Peyer's patch (tissue), 4 donors: ENCODE data around the gene TENT5D. TPM values are rescaled to one million over a fixed set of nuclear protein-coding genes. Genes with fewer than 3 reads are reported as not detected.
"Not testable (repeated sequence)": the region's sequence is repeated elsewhere in the genome, so short reads cannot be mapped to it uniquely, and the experiment has no call there.

Source experiments
- DNase-seq, 3 donors: peaks; one replicate each; pipeline ENCODE4 v3.0.0-alpha.2; 2017 to 2019
- H3K27ac ChIP-seq, 4 donors: fragments of 200-600 bp; sonication (generic); one replicate each; pipeline ENCODE4 v1.5.1; 2016 to 2019
- H3K27me3 ChIP-seq, 2 donors: fragments of 200-600 bp; sonication (generic); one replicate each; pipeline ENCODE4 v1.5.1; 2019
- H3K36me3 ChIP-seq, 3 donors: fragments of 200-600 bp; sonication (generic); one replicate each; pipeline ENCODE4 v1.5.1; 2016 to 2019
- H3K4me1 ChIP-seq, 4 donors: fragments of 200-600 bp; sonication (generic); one replicate each; pipeline ENCODE4 v1.5.1; 2016 to 2019
- H3K4me3 ChIP-seq, 4 donors: fragments of 200-600 bp; sonication (generic); 1 replicate in 3 of 4; 2 replicates in 1 of 4; pipeline ENCODE4 v1.5.1; 2016 to 2019; ENCODE audit warnings: mild to moderate bottlenecking in 1 of 4
- H3K9me3 ChIP-seq, 4 donors: fragments of 200-600 bp; sonication (generic); one replicate each; pipeline ENCODE4 v1.5.1; 2016 to 2019; ENCODE audit warnings: mild to moderate bottlenecking in 1 of 4
- POLR2A ChIP-seq, 2 donors: fragments of 450-650 bp; IDR thresholded peaks; one replicate each; pipeline ENCODE4 v1.5.1; 2017; ENCODE audit warnings: antibody characterized with exemption in 2 of 2, mild to moderate bottlenecking in 2 of 2, moderate library complexity in 2 of 2
- total RNA-seq, 4 donors: library from RNA; depleted of rRNA; stranded (reverse); fragments of >200 nt; gene quantifications; one replicate each; pipeline ENCODE4 v1.1.0, GENCODE V29; 2016
- TF ChIP-seq, protein P1 (sequence below), 6 experiments: fragments of 450-650 bp in 4 of 6; fragments of 200-600 bp in 2 of 6; sonication (generic) in 1 of 6; IDR thresholded peaks; one replicate each; pipeline ENCODE4 v1.5.1; 2017 to 2019; ENCODE audit warnings: antibody characterized with exemption in 6 of 6, mild to moderate bottlenecking in 3 of 6, moderate library complexity in 1 of 6

TENT5D gene
- total RNA-seq, result not detected

DNA sequence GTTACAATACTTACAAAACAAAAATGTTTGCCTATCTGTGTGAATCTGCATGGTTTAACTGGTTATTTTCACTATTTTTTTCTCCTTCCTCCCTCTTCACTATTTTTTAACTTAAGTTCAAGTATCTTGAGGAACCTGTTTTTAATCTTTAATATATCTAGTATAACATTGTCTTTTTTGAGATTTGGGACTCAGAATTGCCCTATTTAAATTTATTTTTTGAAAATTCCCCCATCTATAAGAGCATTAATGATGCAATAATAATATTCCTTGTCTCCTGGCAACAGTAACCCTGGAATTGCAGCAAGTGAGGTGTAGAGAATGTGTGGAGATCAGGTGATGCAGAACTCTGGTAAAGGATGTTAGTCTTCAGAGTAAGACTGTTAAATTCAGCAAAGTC lies at the start of gene TENT5D:
TENT5D (plus strand) TSS at position 301 of the 400 bp plus-strand sequence. CDS start 22,093 bp downstream, outside the sequence.
- no peaks in the 10 kb centered on the region for H3K36me3 ChIP-seq
- TF ChIP-seq, protein P1, sequence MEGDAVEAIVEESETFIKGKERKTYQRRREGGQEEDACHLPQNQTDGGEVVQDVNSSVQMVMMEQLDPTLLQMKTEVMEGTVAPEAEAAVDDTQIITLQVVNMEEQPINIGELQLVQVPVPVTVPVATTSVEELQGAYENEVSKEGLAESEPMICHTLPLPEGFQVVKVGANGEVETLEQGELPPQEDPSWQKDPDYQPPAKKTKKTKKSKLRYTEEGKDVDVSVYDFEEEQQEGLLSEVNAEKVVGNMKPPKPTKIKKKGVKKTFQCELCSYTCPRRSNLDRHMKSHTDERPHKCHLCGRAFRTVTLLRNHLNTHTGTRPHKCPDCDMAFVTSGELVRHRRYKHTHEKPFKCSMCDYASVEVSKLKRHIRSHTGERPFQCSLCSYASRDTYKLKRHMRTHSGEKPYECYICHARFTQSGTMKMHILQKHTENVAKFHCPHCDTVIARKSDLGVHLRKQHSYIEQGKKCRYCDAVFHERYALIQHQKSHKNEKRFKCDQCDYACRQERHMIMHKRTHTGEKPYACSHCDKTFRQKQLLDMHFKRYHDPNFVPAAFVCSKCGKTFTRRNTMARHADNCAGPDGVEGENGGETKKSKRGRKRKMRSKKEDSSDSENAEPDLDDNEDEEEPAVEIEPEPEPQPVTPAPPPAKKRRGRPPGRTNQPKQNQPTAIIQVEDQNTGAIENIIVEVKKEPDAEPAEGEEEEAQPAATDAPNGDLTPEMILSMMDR (IDR thresholded peaks at IDR 0.05), result no peak
- TF ChIP-seq POLR2A (IDR thresholded peaks at IDR 0.05), result no peak
- H3K4me3 ChIP-seq, result no peak within 1 kb of the TSS
- H3K27me3 ChIP-seq, result no peaks in the 10 kb centered on the region
- H3K4me1 ChIP-seq, result no peaks in the 10 kb centered on the region
- DNase-seq, result no peak
- H3K9me3 ChIP-seq, result no peaks in the 10 kb centered on the region
- H3K27ac ChIP-seq, result no peak within 1 kb of the TSS

DNA sequence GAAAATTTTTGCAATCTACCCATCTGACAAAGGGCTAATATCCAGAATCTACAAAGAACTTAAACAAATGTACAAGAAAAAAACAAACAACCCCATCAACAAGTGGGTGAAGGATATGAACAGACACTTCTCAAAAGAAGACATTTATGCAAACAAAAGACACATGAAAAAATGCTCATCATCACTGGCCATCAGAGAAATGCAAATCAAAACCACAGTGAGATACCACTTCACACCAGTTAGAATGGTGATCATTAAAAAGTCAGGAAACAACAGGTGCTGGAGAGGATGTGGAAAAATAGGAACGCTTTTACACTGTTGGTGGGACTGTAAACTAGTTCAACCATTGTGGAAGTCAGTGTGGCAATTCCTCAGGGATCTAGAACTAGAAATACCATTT lies 34.6 kb upstream of the TENT5D start:
- H3K27ac ChIP-seq, H3K4me3 ChIP-seq, DNase-seq, H3K27me3 ChIP-seq, H3K36me3 ChIP-seq, H3K4me1 ChIP-seq, H3K9me3 ChIP-seq: not testable (repeated sequence)

DNA sequence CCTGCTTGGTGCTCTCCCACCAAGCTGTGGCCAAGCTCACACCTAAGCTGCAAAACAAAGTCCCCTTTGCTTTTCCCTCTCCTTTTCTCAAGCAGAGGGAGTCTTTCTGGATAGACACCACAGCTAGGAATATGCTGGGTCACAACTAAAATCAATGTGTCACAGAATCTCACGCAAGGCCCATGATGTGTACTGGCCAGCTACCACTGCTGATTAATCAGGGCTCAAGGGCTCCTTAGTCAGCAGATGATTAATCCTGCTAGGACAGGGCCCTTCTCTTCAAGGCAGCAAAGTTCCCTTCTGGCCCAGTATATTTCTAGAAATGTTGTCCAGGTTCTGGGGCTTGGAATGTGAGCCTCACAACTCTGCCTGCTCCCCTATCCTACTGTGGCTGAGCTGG lies 32.0 kb upstream of the TENT5D start:
- H3K27ac ChIP-seq, result no peak overlapping the region
- no peaks in the 10 kb centered on the region for H3K4me1 ChIP-seq
- no peaks in the 10 kb centered on the region for H3K36me3 ChIP-seq
- TF ChIP-seq POLR2A (IDR thresholded peaks at IDR 0.05), result no peak
- TF ChIP-seq, protein P1 (IDR thresholded peaks at IDR 0.05), result no peak
- H3K9me3 ChIP-seq, result no peaks in the 10 kb centered on the region
- no peak overlapping the region for H3K4me3 ChIP-seq
- no peak for DNase-seq
- H3K27me3 ChIP-seq, result no peaks in the 10 kb centered on the region

DNA sequence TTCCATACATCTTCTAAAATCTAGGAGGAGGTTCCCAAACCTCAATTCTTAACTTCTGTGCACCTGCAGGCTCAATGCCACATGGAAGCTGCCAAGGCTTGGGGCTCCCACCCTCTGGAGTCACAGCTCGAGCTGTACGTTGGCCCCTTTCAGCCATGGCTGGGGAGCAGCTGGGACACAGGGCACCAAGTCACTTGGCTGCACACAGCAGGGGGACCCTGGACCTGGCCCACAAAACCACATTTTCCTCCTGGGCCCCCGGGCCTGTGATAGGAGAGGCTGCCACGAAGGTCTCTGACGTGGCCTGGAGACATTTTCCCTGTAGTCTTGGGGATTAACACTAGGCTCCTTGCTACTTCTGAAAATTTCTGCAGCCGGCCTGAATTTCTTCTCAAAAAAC lies 8.2 kb upstream of the TENT5D start:
- no peaks in the 10 kb centered on the region for H3K27me3 ChIP-seq
- no peak for DNase-seq
- H3K9me3 ChIP-seq, result no peaks in the 10 kb centered on the region
- H3K4me1 ChIP-seq, result no peaks in the 10 kb centered on the region
- no peak overlapping the region for H3K4me3 ChIP-seq
- no peaks in the 10 kb centered on the region for H3K36me3 ChIP-seq
- no peak overlapping the region for H3K27ac ChIP-seq
- TF ChIP-seq, protein P1 (IDR thresholded peaks at IDR 0.05), result no peak
- no peak for TF ChIP-seq POLR2A (IDR thresholded peaks at IDR 0.05)

DNA sequence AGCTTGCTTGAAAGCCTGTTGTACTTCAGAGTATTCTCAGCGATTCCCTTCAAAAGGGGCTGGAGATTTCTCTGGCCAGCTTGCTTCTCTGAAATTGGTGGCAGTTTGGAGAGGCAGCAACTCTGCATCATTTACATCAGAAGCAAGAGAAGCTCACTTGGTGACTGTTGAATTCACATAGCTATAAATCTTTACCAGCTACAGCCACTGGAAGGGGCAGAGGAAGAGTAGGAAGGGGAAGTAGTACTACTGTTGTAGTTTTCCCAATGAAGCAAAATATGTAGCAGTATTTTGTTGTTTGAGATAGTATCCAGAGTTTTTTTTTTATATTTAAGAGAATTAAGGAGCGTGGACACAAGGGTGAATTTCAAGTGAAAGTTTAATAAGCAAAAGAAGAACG lies 2.8 kb downstream of the TENT5D start:
- TF ChIP-seq, protein P1 (IDR thresholded peaks at IDR 0.05), result no peak
- TF ChIP-seq POLR2A (IDR thresholded peaks at IDR 0.05), result no peak
- no peak overlapping the region for H3K27ac ChIP-seq
- H3K4me1 ChIP-seq, result no peaks in the 10 kb centered on the region
- no peak for DNase-seq
- no peaks in the 10 kb centered on the region for H3K27me3 ChIP-seq
- H3K9me3 ChIP-seq, result no peaks in the 10 kb centered on the region
- no peaks in the 10 kb centered on the region for H3K36me3 ChIP-seq
- no peak overlapping the region for H3K4me3 ChIP-seq

DNA sequence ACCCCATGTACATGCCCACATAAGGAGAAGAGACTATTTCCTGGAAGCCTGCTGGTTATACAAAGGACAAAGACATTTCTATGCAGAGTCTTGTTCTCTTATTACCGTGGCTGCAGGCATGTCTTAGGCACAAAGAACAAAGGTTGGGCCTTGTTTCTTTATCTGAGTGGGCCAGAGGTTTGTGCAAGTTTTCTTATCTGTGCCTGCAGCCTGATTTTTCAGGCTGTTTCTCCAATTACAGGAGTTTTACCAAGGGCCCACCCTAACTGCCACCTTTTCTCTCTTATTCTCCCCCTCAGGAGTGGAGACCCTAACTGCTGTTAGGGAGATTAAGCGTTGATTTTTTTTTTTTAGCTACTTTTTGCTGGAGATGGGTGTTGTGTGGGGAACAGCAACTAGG lies 3.5 kb downstream of the TENT5D start:
- no peaks in the 10 kb centered on the region for H3K4me1 ChIP-seq
- H3K27me3 ChIP-seq, result no peaks in the 10 kb centered on the region
- no peak overlapping the region for H3K4me3 ChIP-seq
- TF ChIP-seq, protein P1 (IDR thresholded peaks at IDR 0.05), result no peak
- TF ChIP-seq POLR2A (IDR thresholded peaks at IDR 0.05), result no peak
- H3K9me3 ChIP-seq, result no peaks in the 10 kb centered on the region
- no peak overlapping the region for H3K27ac ChIP-seq
- no peaks in the 10 kb centered on the region for H3K36me3 ChIP-seq
- no peak for DNase-seq
